GM12891 (cell line): ENCODE results near the gene FHAD1.
A peak's percentile ranks its signal among the peaks of the same experiment; 100 is the strongest.
"Not testable (repeated sequence)": the region's sequence is repeated elsewhere in the genome, so short reads cannot be mapped to it uniquely, and the experiment has no call there.

Experiments
- DNase-seq: peaks from one replicate; pipeline ENCODE4 v3.0.0; 2011; ENCODE audit warnings: low spot score; ENCODE audit not compliant: insufficient read length
- FAIRE-seq: peaks from 2 replicates; lab custom pipeline; 2011; peaks lifted over from hg19 to GRCh38; lab: Jason Lieb, UNC
- PAX5 ChIP-seq: IDR thresholded peaks from 2 replicates; pipeline ENCODE4 v1.6.1; 2011; ENCODE audit warnings: low read length, moderate library complexity, mild to moderate bottlenecking; ENCODE audit not compliant: insufficient read depth, severe bottlenecking
- POLR2A ChIP-seq: IDR thresholded peaks from 2 replicates; pipeline ENCODE4 v1.6.1; 2011; ENCODE audit warnings: low read depth, low read length, control low read depth
- POLR2AphosphoS5 ChIP-seq: IDR thresholded peaks from 2 replicates; pipeline ENCODE4 v1.6.1; 2011; ENCODE audit warnings: low read depth, low read length, control low read depth
- POU2F2 ChIP-seq: IDR thresholded peaks from 2 replicates; pipeline ENCODE4 v1.6.1; 2011; ENCODE audit warnings: low read depth, mild to moderate bottlenecking, control low read depth, low read length, moderate library complexity
- SPI1 ChIP-seq: IDR thresholded peaks from 2 replicates; pipeline ENCODE4 v1.6.1; 2011; ENCODE audit warnings: low read depth, low read length, control low read depth
- TAF1 ChIP-seq: IDR thresholded peaks from 2 replicates; pipeline ENCODE4 v1.6.1; 2011; ENCODE audit warnings: low read depth, low read length, control low read depth

FHAD1 gene

GRCh38 chr1:15286452-15286851, 39.4 kb downstream of the FHAD1 start:
- no peak for FAIRE-seq

GRCh38 chr1:15287035-15287979, 40.3 kb downstream of the FHAD1 start:
- no peak for FAIRE-seq
- DNase-seq = no peak
- no peak for TF ChIP-seq POLR2AphosphoS5
- no peak for TF ChIP-seq POU2F2
- no peak for TF ChIP-seq TAF1
- no peak for TF ChIP-seq PAX5
- no peak for TF ChIP-seq POLR2A
- TF ChIP-seq SPI1 = no peak

More at GRCh38 chr1:15286452-15286851, 39.4 kb downstream of the FHAD1 start:
- DNase-seq = no peak
- TF ChIP-seq TAF1 (no peak), SPI1 (no peak), POLR2A (no peak), POLR2AphosphoS5 (no peak), POU2F2 (no peak), PAX5 (no peak)

GRCh38 chr1:15288173-15288926, 41.3 kb downstream of the FHAD1 start:
- TF ChIP-seq POU2F2 (no peak), TAF1 (no peak), POLR2A (no peak), SPI1 (no peak), POLR2AphosphoS5 (no peak), PAX5 (no peak)
- FAIRE-seq = no peak
- no peak for DNase-seq

- DNase-seq = no peak
- TF ChIP-seq POLR2AphosphoS5 (no peak), SPI1 (no peak), TAF1 (no peak), POLR2A (no peak), POU2F2 (no peak), PAX5 (no peak)
- FAIRE-seq = no peak
These were observed 42.2 kb downstream of the FHAD1 start for GRCh38 chr1:15289251-15289651.

- TF ChIP-seq PAX5 (no peak), POLR2AphosphoS5 (no peak), POU2F2 (no peak), TAF1 (no peak), POLR2A (no peak), SPI1 (no peak)
- FAIRE-seq (no peak), DNase-seq (no peak)
These were observed 43.4 kb downstream of the FHAD1 start for GRCh38 chr1:15290382-15290781.

GRCh38 chr1:15295696-15296095, 48.7 kb downstream of the FHAD1 start:
- DNase-seq = no peak
- TF ChIP-seq POU2F2 (no peak), POLR2A (no peak), POLR2AphosphoS5 (no peak), SPI1 (no peak), PAX5 (no peak), TAF1 (no peak)
- no peak for FAIRE-seq

GRCh38 chr1:15296585-15297321, 49.7 kb downstream of the FHAD1 start:
- TF ChIP-seq SPI1 = peak; percentile 84
- TF ChIP-seq PAX5 = no peak
- TF ChIP-seq TAF1 = no peak
- FAIRE-seq = peak; percentile 20
- DNase-seq = peak; percentile 28

GRCh38 chr1:15297975-15298374, 51.0 kb downstream of the FHAD1 start:
- DNase-seq, FAIRE-seq: not testable (repeated sequence)

GRCh38 chr1:15299179-15299578, 52.2 kb downstream of the FHAD1 start:
- DNase-seq = no peak
- TF ChIP-seq POU2F2 = no peak
- no peak for TF ChIP-seq POLR2A
- no peak for TF ChIP-seq SPI1
- no peak for TF ChIP-seq TAF1
- no peak for TF ChIP-seq POLR2AphosphoS5
- no peak for TF ChIP-seq PAX5
- FAIRE-seq = no peak
